CD4-positive, CD25-positive, alpha-beta regulatory T cell (primary cell): ENCODE measurements around the gene INPP4B. TPM values are rescaled to one million over a fixed set of nuclear protein-coding genes. Genes with fewer than 3 reads are reported as not detected.

Experiments
- ATAC-seq, 2 donors: fragments of 150-1000 bp; cut with Tn5 transposase; one replicate each; pipeline ENCODE4 v1.10.0; 2021; ENCODE audit warnings: low read depth in 2 of 2, moderate number of reproducible peaks in 2 of 2, moderate library complexity in 1 of 2
- DNase-seq, 3 donors: peaks; one replicate each; pipeline versions ENCODE4 v3.0.0 to v3.0.0-alpha.2; 2012 to 2022; ENCODE audit warnings: mixed read lengths in 1 of 3
- H3K27ac ChIP-seq: one replicate; pipeline ENCODE4 v1.7.0; 2013; ENCODE audit warnings: mild to moderate bottlenecking, low read length; ENCODE audit not compliant: insufficient read depth, poor library complexity, severe bottlenecking
- H3K27me3 ChIP-seq: one replicate; pipeline ENCODE4 v1.7.0; 2013; ENCODE audit warnings: low read length; ENCODE audit not compliant: control insufficient read depth, insufficient read depth
- H3K36me3 ChIP-seq: one replicate; pipeline ENCODE4 v1.7.0; 2013; ENCODE audit warnings: mild to moderate bottlenecking, low read length, moderate library complexity; ENCODE audit not compliant: control insufficient read depth, insufficient read depth
- H3K4me1 ChIP-seq: 2 replicates; pipeline ENCODE4 v1.7.0; 2013; ENCODE audit warnings: mild to moderate bottlenecking, low read length; ENCODE audit not compliant: insufficient read depth, control insufficient read depth, poor library complexity, severe bottlenecking
- H3K4me3 ChIP-seq: one replicate; pipeline ENCODE4 v1.7.0; 2013; ENCODE audit warnings: low read depth, mild to moderate bottlenecking, low read length, moderate library complexity
- H3K9me3 ChIP-seq, 2 experiments: 1 replicate in 1 of 2; 2 replicates in 1 of 2; pipeline ENCODE4 v1.7.0; 2013; ENCODE audit warnings: low read length in 2 of 2, mild to moderate bottlenecking in 1 of 2, moderate library complexity in 1 of 2; ENCODE audit not compliant: control insufficient read depth in 2 of 2
- H3K27ac Mint-ChIP-seq, 3 donors: one replicate each; pipeline ENCODE4 v1.8.0; 2020 to 2022; ENCODE audit warnings: mild to moderate bottlenecking in 3 of 3, mixed read lengths in 3 of 3, moderate library complexity in 2 of 3
- H3K27me3 Mint-ChIP-seq: one replicate; pipeline ENCODE4 v1.8.0; 2022; ENCODE audit warnings: mild to moderate bottlenecking, mixed read lengths
- H3K36me3 Mint-ChIP-seq: one replicate; pipeline ENCODE4 v1.8.0; 2020; ENCODE audit warnings: mixed read lengths
- H3K4me1 Mint-ChIP-seq, 4 donors: one replicate each; pipeline ENCODE4 v1.8.0; 2020 to 2022; ENCODE audit warnings: mixed read lengths in 4 of 4, mild to moderate bottlenecking in 1 of 4
- H3K4me3 Mint-ChIP-seq, 4 donors: one replicate each; pipeline ENCODE4 v1.8.0; 2020 to 2022; ENCODE audit warnings: mild to moderate bottlenecking in 4 of 4, mixed read lengths in 4 of 4, moderate library complexity in 3 of 4
- H3K9me3 Mint-ChIP-seq, 7 donors: one replicate each; pipeline ENCODE4 v1.8.0; 2020 to 2022; ENCODE audit warnings: mixed read lengths in 7 of 7, mild to moderate bottlenecking in 3 of 7, moderate library complexity in 2 of 7
- polyA plus RNA-seq, 4 donors: library from polyadenylated mRNA; unstranded; fragments of 300-500 nt; fragmentation: Illumina TruSeq; gene quantifications; one replicate each; pipeline ENCODE4 v1.2.3, GENCODE V29; 2021
- total RNA-seq: library from RNA; stranded (reverse); gene quantifications from one replicate; pipeline ENCODE4 v1.2.3, GENCODE V29; 2022

The INPP4B gene
- total and polyA plus RNA-seq, 5 donors from 2014 or later = 37.6 to 89.4 (median 44.6) TPM

DNA sequence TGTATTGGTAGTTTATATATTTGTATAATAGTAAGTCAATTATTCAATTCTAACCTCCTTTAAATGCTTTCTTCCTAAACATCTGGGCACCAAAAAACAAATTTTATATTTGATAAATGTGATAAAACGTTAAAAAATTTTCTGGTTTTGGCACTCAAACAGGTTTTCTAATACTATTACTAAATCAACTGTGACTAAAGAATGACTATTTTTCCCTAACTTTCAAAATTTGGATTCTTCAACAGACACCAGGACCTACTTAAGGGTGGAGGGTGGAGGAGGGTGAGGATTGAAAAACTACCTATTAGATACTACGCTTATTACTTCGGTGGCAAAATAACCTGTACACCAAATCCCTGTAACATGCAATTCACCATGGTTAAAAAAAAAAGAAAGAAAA is 654.2 kb downstream of the INPP4B start:
- ATAC-seq (no peak), DNase-seq (no peak)
- Mint-ChIP-seq H3K27me3 (no peaks in the 10 kb centered on the region), H3K4me3 (no peak overlapping the region), H3K4me1 (peaks cover 0 to 8% (median 3%) of the 10 kb centered on the region in 4 donors), H3K36me3 (peaks cover 35% of the 10 kb centered on the region), H3K27ac (no peak overlapping the region), H3K9me3 (no peaks in the 10 kb centered on the region)
- H3K4me1 ChIP-seq = no peaks in the 10 kb centered on the region
- H3K4me3 ChIP-seq = no peak overlapping the region
- no peaks in the 10 kb centered on the region for H3K9me3 ChIP-seq
- no peak overlapping the region for H3K27ac ChIP-seq
- no peaks in the 10 kb centered on the region for H3K27me3 ChIP-seq
- peaks cover 46% of the 10 kb centered on the region for H3K36me3 ChIP-seq

DNA sequence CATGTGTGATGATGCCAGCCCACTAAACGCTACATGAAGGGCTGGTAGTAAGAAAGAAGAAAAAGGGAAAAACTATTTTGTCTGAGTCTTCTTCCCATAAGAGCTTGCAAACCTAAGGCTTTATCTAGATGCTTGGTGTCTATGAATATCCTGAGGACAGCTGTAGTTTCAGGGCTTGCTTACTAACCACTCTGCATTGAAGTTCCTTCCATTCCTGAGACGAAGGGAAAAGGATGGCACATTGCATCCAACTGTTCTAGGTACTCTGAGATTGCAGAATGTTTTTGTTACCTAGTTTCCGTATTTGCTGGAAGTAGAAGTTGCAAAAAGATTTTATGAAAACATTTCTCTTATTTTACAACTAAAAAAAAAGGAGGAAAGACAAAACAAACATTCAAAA is 665.1 kb downstream of the INPP4B start:
- Mint-ChIP-seq H3K9me3 (no peaks in the 10 kb centered on the region), H3K27me3 (no peaks in the 10 kb centered on the region), H3K27ac (no peak overlapping the region), H3K4me1 (peaks cover 0 to 19% (median 2%) of the 10 kb centered on the region in 4 donors), H3K36me3 (peaks cover 49% of the 10 kb centered on the region), H3K4me3 (no peak overlapping the region)
- no peaks in the 10 kb centered on the region for H3K4me1 ChIP-seq
- peaks cover 43% of the 10 kb centered on the region for H3K36me3 ChIP-seq
- no peaks in the 10 kb centered on the region for H3K9me3 ChIP-seq
- H3K27me3 ChIP-seq = no peaks in the 10 kb centered on the region
- no peak overlapping the region for H3K4me3 ChIP-seq
- H3K27ac ChIP-seq = no peak overlapping the region
- DNase-seq = no peak
- no peak for ATAC-seq

DNA sequence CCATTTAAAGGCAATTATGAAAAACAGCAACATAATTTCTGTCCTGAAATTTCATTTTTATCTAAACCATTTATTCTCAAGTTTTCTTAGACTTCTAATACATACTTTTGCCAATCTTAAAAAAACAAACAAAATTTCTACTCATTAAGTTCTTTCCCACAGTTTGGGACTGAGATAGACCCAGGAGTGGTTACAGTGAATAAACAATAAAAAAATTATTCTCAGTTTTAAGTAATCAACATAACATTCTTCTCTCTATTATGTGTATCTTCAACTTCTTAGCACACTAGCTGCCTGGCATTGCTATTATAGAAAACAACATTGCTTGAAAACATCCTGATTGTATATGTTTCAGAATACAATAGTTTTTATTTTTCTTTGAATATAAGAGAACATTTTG is 676.9 kb downstream of the INPP4B start:
- H3K27me3 ChIP-seq = no peaks in the 10 kb centered on the region
- H3K4me1 ChIP-seq = no peaks in the 10 kb centered on the region
- no peak for ATAC-seq
- Mint-ChIP-seq H3K27me3 (no peaks in the 10 kb centered on the region), H3K4me3 (no peak overlapping the region), H3K36me3 (peaks cover 57% of the 10 kb centered on the region), H3K27ac (no peak overlapping the region), H3K4me1 (peaks cover 8 to 27% (median 22%) of the 10 kb centered on the region in 4 donors), H3K9me3 (no peaks in the 10 kb centered on the region)
- H3K4me3 ChIP-seq = no peak overlapping the region
- DNase-seq = no peak
- peaks cover 44% of the 10 kb centered on the region for H3K36me3 ChIP-seq
- no peaks in the 10 kb centered on the region for H3K9me3 ChIP-seq
- no peak overlapping the region for H3K27ac ChIP-seq

DNA sequence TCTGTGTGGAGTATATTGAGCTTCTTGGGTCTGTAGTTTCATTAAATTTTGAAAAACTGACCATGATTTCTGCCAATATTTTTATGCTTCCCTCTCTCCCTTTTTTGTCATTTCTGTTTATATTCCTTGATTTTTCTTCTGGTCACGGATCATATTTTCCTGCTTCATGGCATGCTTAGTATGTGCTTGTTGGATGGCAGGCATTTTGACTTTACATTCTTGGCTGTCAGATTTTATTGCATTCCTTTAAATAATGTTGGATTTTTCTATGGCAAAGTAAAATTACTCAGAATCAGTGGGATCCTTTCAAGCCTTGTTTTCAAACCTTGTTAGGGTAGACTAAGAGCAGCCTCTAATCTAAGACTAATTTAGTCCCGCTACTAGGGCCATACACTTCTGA is 677.9 kb downstream of the INPP4B start:
- peaks cover 0 to 23% (median 21%) of the 10 kb centered on the region in 4 donors for H3K4me1 Mint-ChIP-seq
- H3K36me3 Mint-ChIP-seq = peaks cover 60% of the 10 kb centered on the region
- H3K4me3 Mint-ChIP-seq = no peak overlapping the region
- no peak overlapping the region for H3K27ac Mint-ChIP-seq
- ATAC-seq (no peak), DNase-seq (no peak)
- Histone ChIP-seq H3K36me3 (peaks cover 37% of the 10 kb centered on the region), H3K27me3 (no peaks in the 10 kb centered on the region), H3K4me1 (no peaks in the 10 kb centered on the region), H3K9me3 (no peaks in the 10 kb centered on the region), H3K4me3 (no peak overlapping the region), H3K27ac (no peak overlapping the region)
- H3K27me3 Mint-ChIP-seq = no peaks in the 10 kb centered on the region
- H3K9me3 Mint-ChIP-seq = no peaks in the 10 kb centered on the region

DNA sequence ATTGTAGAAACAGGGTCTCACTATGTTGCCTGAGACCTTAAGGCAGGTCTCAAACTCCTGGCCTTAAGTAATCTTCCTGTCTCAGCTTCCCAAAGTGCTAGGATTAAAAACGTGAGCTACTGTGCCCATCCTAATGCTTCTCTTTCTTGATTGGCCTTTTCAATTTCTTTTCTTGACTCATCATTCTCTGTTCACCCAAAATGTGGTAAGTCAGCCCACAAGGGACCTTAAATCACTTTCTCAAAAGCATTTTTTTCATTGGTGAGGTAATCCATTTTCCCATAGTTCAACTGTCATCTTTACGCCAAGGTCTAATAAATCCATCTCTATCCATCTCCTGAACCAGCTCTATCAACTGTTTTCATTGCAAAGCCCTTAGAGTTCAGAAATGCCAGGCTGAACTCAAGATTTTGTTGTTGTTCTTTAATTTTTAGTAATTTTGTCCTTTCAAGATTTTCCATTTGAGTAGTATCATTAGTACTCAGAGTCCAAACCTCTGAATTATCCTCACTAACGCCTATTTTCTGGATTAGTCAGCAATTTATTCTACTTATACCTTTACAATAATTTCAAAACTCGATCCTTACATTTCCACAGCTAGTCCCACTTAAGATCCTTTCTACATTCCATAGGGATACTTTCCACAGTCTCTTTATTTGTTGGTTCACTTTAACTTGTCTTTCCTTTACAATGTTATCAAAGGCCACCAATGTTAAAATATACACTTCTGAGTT is 681.2 kb downstream of the INPP4B start:
- Mint-ChIP-seq H3K27me3 (no peaks in the 10 kb centered on the region), H3K27ac (peak overlapping the region in 1 of 3 donors; percentile 20), H3K4me3 (no peak overlapping the region), H3K4me1 (peaks cover 0 to 29% (median 23%) of the 10 kb centered on the region in 4 donors), H3K36me3 (peaks cover 60% of the 10 kb centered on the region), H3K9me3 (no peaks in the 10 kb centered on the region)
- ATAC-seq = no peak
- Histone ChIP-seq H3K4me3 (no peak overlapping the region), H3K27ac (no peak overlapping the region), H3K9me3 (no peaks in the 10 kb centered on the region), H3K4me1 (no peaks in the 10 kb centered on the region), H3K27me3 (no peaks in the 10 kb centered on the region), H3K36me3 (peaks cover 25% of the 10 kb centered on the region)
- no peak for DNase-seq

DNA sequence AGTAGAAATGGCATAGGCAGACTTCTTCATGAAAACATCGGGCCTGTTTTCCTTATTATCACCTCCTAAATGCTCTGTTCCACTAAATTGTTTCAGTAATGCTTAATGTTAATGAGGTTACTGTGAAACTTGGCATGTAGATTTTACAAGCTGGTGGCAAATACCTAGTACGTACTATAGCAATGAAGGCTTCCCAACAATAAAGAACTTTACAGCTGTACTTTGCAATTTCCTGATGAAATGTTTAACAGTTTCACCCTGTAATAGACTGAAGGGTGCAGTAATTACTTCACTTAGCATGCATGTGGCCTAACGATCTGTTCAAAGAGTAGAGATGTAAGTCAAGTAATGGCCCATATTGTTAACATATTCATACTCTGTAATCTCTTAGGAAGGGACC is 685.0 kb downstream of the INPP4B start:
- no peaks in the 10 kb centered on the region for H3K4me1 ChIP-seq
- H3K36me3 ChIP-seq = peaks cover 36% of the 10 kb centered on the region
- H3K27ac ChIP-seq = no peak overlapping the region
- H3K9me3 ChIP-seq = no peaks in the 10 kb centered on the region
- no peak overlapping the region for H3K4me3 ChIP-seq
- Mint-ChIP-seq H3K36me3 (peaks cover 61% of the 10 kb centered on the region), H3K4me1 (peaks cover 5 to 17% (median 16%) of the 10 kb centered on the region in 4 donors), H3K27ac (peak overlapping the region in 1 of 3 donors; percentile 7), H3K9me3 (peaks cover 0 to 1% (median 0%) of the 10 kb centered on the region in 7 donors), H3K4me3 (no peak overlapping the region), H3K27me3 (no peaks in the 10 kb centered on the region)
- H3K27me3 ChIP-seq = no peaks in the 10 kb centered on the region
- DNase-seq (no peak), ATAC-seq (no peak)

DNA sequence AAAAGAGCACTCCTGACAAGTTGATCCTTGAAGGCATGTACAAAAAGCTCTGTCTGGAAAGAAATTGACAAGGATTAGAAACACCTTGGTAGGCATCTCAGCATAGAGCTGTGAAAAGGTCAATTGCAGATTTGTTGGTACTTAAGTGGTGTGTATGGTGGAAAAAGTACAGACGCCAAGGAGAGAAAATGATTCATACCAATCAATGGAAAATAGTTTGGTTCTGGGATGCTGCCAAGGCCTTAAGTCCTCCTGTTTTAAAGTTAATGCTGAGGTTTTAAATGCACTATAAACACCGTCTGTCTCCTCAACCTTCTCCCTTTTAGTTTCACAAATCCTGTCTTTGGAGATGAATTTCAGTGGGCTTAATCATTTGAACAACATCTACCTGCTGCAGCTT is 685.6 kb downstream of the INPP4B start:
- Mint-ChIP-seq H3K27ac (peak overlapping the region in 1 of 3 donors; percentile 7), H3K27me3 (no peaks in the 10 kb centered on the region), H3K4me1 (peaks cover 5 to 18% (median 15%) of the 10 kb centered on the region in 4 donors), H3K9me3 (peaks cover 0 to 1% (median 0%) of the 10 kb centered on the region in 7 donors), H3K4me3 (no peak overlapping the region), H3K36me3 (peaks cover 61% of the 10 kb centered on the region)
- H3K36me3 ChIP-seq = peaks cover 38% of the 10 kb centered on the region
- no peaks in the 10 kb centered on the region for H3K27me3 ChIP-seq
- H3K4me1 ChIP-seq = no peaks in the 10 kb centered on the region
- ATAC-seq = no peak
- no peak for DNase-seq
- H3K4me3 ChIP-seq = no peak overlapping the region
- H3K27ac ChIP-seq = no peak overlapping the region
- H3K9me3 ChIP-seq = no peaks in the 10 kb centered on the region

DNA sequence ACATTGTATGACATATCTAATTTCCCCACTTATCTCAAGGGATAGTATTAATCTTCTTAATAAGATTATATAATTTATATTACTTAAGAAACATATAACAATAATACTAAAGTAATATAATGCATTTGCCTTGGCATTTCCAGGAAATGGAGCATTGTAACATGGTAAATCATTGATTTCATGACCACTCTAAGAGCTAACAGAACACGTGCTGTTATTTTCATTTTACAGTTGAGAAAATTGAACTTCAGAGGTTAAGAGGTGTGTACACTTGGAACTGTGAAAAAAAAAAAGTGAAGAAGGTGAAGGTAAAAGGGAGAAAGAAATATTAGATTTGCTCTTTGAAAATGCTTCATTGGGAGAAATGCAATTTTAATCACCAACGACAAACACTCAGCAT is 687.1 kb downstream of the INPP4B start:
- Histone ChIP-seq H3K27me3 (no peaks in the 10 kb centered on the region), H3K9me3 (no peaks in the 10 kb centered on the region), H3K27ac (no peak overlapping the region), H3K36me3 (peaks cover 38% of the 10 kb centered on the region), H3K4me1 (no peaks in the 10 kb centered on the region), H3K4me3 (no peak overlapping the region)
- H3K4me3 Mint-ChIP-seq = no peak overlapping the region
- no peak for DNase-seq
- H3K27me3 Mint-ChIP-seq = no peaks in the 10 kb centered on the region
- H3K36me3 Mint-ChIP-seq = peaks cover 63% of the 10 kb centered on the region
- peaks cover 0 to 1% (median 0%) of the 10 kb centered on the region in 7 donors for H3K9me3 Mint-ChIP-seq
- H3K4me1 Mint-ChIP-seq = peaks cover 8 to 17% (median 12%) of the 10 kb centered on the region in 4 donors
- ATAC-seq = no peak
- H3K27ac Mint-ChIP-seq = peak overlapping the region in 1 of 3 donors; percentile 38
